Esophagus muscularis mucosa (tissue), 3 donors: Measurements from ENCODE around the gene PAXX.

Experiments
- POLR2A ChIP-seq: fragments of 450-650 bp; IDR thresholded peaks from one replicate; pipeline ENCODE4 v1.6.1; 2017; ENCODE audit warnings: antibody characterized with exemption, moderate library complexity, mild to moderate bottlenecking, low read depth
- TF ChIP-seq, protein P1 (sequence below), 3 experiments: fragments of 200-600 bp in 2 of 3; fragments of 450-650 bp in 1 of 3; sonication (generic) in 2 of 3; IDR thresholded peaks; one replicate each; pipeline ENCODE4 v1.5.1; 2017 to 2019; ENCODE audit warnings: antibody characterized with exemption in 3 of 3, mild to moderate bottlenecking in 2 of 3, moderate library complexity in 1 of 3

- TF ChIP-seq, protein P1, sequence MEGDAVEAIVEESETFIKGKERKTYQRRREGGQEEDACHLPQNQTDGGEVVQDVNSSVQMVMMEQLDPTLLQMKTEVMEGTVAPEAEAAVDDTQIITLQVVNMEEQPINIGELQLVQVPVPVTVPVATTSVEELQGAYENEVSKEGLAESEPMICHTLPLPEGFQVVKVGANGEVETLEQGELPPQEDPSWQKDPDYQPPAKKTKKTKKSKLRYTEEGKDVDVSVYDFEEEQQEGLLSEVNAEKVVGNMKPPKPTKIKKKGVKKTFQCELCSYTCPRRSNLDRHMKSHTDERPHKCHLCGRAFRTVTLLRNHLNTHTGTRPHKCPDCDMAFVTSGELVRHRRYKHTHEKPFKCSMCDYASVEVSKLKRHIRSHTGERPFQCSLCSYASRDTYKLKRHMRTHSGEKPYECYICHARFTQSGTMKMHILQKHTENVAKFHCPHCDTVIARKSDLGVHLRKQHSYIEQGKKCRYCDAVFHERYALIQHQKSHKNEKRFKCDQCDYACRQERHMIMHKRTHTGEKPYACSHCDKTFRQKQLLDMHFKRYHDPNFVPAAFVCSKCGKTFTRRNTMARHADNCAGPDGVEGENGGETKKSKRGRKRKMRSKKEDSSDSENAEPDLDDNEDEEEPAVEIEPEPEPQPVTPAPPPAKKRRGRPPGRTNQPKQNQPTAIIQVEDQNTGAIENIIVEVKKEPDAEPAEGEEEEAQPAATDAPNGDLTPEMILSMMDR (IDR thresholded peaks at IDR 0.05), result no peak
- TF ChIP-seq POLR2A, result no peak
Observed at GRCh38 chr9:136953771-136954269, 38.4 kb upstream of the PAXX start.
